OCI-LY3 (cell line): ENCODE data around the gene CCDC78.

Experiments
- H2AFZ ChIP-seq: fragments of 200-600, 300-600 bp; shearing (Covaris generic); 2 replicates; pipeline ENCODE4 v1.6.0; 2014; ENCODE audit warnings: antibody characterized with exemption, low read depth, low read length
- H3K27ac ChIP-seq: fragments of 200-600, 300-600 bp; sonication (generic); 2 replicates; pipeline ENCODE4 v1.5.1; 2014; ENCODE audit warnings: mild to moderate bottlenecking, low read length, moderate library complexity, mixed read lengths
- H3K27me3 ChIP-seq: fragments of 200-600, 300-600 bp; sonication (generic); 2 replicates; pipeline ENCODE4 v1.6.1; 2014; ENCODE audit warnings: low read depth, low read length, mixed read lengths
- H3K36me3 ChIP-seq: fragments of 200-600, 300-600 bp; sonication (generic); replicated peaks from 2 replicates; pipeline ENCODE3; 2014; ENCODE audit warnings: low read depth, low read length, mixed read lengths
- H3K4me1 ChIP-seq: fragments of 300-600, 200-600 bp; sonication (generic); 2 replicates; pipeline ENCODE4 v1.6.1; 2014; ENCODE audit warnings: low read length, mixed read lengths
- H3K4me2 ChIP-seq: fragments of 200-600, 300-600 bp; sonication (generic); 2 replicates; pipeline ENCODE4 v1.6.1; 2014; ENCODE audit warnings: low read length, mixed read lengths
- H3K4me3 ChIP-seq: fragments of 300-600, 200-600 bp; sonication (generic); 2 replicates; pipeline ENCODE4 v1.5.1; 2014; ENCODE audit warnings: antibody characterized with exemption, mild to moderate bottlenecking, low read length, moderate library complexity
- H3K79me2 ChIP-seq: fragments of 300-600, 200-600 bp; shearing (Covaris generic); 2 replicates; pipeline ENCODE4 v1.6.1; 2014; ENCODE audit warnings: mild to moderate bottlenecking, low read length, mixed read lengths
- H3K9ac ChIP-seq: fragments of 300-600, 200-600 bp; shearing (Covaris generic); 2 replicates; pipeline ENCODE4 v1.6.0; 2014; ENCODE audit warnings: mild to moderate bottlenecking, low read length, moderate library complexity
- H3K9me3 ChIP-seq: fragments of 200-600, 300-600 bp; shearing (Covaris generic); 2 replicates; pipeline ENCODE4 v1.6.1; 2014; ENCODE audit warnings: low read length, mixed read lengths; ENCODE audit not compliant: insufficient read depth
- H4K20me1 ChIP-seq: fragments of 200-600, 300-600 bp; sonication (generic); 2 replicates; pipeline ENCODE4 v1.6.1; 2016; ENCODE audit warnings: low read length, mixed read lengths; ENCODE audit not compliant: insufficient read depth
- EZH2phosphoT487 ChIP-seq: fragments of 200-600 bp; shearing (Covaris generic); IDR thresholded peaks from 2 replicates; pipeline ENCODE4 v1.6.1; 2018; ENCODE audit warnings: antibody characterized with exemption, mixed run types, low read depth
- TF ChIP-seq, protein P1 (sequence below): fragments of 200-600, 300-600 bp; sonication (generic); IDR thresholded peaks from 2 replicates; pipeline ENCODE4 v1.5.1; 2014; ENCODE audit warnings: antibody characterized with exemption, low read length, low read depth

CCDC78 gene

DNA sequence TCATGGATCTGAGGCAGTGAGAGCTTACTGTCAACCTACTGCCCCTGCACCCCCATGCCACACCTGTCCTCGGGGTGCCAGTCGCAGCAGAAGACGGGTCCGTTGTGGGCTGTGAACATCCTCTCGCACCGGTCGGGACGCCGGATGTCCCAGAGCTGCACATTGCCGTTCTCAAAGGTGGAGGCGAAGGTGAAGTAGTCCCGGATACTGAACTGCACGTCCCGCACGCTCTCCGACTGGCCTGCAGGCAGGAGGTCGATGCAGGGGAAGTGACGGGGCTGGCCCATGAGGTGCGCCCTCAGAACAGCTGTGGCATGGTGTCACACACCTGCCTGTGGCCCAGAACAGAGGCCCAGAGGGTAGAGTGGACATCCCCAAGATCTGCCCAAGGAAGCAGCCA is 38.7 kb downstream of the CCDC78 start:
- Histone ChIP-seq H3K27ac (no peak overlapping the region), H3K9me3 (no peaks in the 10 kb centered on the region), H3K27me3 (no peaks in the 10 kb centered on the region), H3K36me3 (peaks cover 9% of the 10 kb centered on the region), H4K20me1 (no peaks in the 10 kb centered on the region), H3K4me3 (no peak overlapping the region), H3K4me1 (peaks cover 16% of the 10 kb centered on the region), H3K79me2 (peaks cover 30% of the 10 kb centered on the region), H2AFZ (no peak overlapping the region), H3K9ac (no peak overlapping the region), H3K4me2 (no peak overlapping the region)
- no peak for TF ChIP-seq EZH2phosphoT487
- TF ChIP-seq, protein P1, sequence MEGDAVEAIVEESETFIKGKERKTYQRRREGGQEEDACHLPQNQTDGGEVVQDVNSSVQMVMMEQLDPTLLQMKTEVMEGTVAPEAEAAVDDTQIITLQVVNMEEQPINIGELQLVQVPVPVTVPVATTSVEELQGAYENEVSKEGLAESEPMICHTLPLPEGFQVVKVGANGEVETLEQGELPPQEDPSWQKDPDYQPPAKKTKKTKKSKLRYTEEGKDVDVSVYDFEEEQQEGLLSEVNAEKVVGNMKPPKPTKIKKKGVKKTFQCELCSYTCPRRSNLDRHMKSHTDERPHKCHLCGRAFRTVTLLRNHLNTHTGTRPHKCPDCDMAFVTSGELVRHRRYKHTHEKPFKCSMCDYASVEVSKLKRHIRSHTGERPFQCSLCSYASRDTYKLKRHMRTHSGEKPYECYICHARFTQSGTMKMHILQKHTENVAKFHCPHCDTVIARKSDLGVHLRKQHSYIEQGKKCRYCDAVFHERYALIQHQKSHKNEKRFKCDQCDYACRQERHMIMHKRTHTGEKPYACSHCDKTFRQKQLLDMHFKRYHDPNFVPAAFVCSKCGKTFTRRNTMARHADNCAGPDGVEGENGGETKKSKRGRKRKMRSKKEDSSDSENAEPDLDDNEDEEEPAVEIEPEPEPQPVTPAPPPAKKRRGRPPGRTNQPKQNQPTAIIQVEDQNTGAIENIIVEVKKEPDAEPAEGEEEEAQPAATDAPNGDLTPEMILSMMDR = no peak

DNA sequence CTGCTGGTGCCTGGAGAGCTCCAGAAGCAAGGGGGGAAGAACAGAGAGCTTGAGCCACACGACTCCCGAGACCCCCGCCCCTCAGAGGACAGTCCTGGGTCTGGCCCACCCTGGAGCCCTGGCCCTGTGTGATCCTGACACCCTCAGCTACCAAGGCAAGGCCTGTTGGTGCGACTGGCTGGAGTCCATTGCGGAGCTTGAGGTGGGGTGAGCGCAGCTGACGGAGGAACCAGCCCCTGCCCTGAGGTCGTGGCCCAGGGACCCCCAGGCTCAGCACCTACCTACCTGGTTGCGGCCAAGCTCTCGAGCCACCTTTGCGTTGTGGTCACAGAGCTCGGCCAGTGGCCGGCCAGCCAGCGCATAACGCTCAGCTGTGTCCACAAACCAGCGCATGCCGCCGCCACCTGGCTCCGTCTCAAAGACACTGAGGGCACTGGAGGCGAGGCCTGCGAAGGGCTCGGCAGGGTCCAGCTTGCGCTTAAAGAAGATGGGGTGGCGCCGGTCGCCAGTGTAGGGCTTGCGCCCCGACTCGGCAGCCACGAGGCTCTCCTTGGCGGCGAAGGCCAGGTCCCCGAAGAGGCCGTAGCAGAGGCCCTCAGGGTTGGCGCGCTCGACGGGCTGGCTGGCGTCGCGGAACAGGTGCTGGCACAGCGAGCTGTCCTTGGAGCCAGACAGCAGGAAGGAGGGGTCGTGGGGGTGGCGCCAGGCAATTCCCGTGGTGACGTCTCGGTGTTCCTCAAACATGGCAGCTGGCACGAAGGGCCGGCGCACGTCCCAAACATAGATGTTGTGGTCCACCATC is 39.6 kb downstream of the CCDC78 start:
- TF ChIP-seq, protein P1 = no peak
- TF ChIP-seq EZH2phosphoT487 = no peak
- Histone ChIP-seq H3K9ac (no peak overlapping the region), H3K27ac (no peak overlapping the region), H3K36me3 (peaks cover 17% of the 10 kb centered on the region), H3K4me1 (peaks cover 17% of the 10 kb centered on the region), H3K27me3 (no peaks in the 10 kb centered on the region), H3K9me3 (no peaks in the 10 kb centered on the region), H2AFZ (no peak overlapping the region), H4K20me1 (no peaks in the 10 kb centered on the region), H3K4me3 (no peak overlapping the region), H3K79me2 (peaks cover 38% of the 10 kb centered on the region), H3K4me2 (no peak overlapping the region)

DNA sequence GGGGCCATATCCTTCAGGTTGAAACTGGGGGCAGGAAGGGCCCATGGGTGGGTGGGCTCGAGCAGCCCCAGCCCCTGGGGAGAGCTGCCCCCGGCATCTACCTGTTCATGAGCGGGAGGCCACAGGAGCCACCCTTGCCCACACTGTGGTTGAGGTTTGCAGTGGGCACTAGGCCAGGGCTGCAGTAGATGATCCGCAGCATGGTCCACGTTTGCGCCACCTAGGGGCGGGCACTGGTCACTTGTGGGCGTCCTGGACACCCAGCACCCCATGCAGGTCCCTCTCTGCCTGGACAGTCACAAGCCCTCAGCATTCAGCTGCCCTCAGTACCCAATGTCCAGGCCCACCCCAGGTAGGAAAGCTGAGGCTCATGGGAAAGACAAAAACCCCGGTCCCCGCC is 40.3 kb downstream of the CCDC78 start:
- Histone ChIP-seq H3K4me2 (no peak overlapping the region), H2AFZ (no peak overlapping the region), H3K4me3 (no peak overlapping the region), H3K27me3 (no peaks in the 10 kb centered on the region), H3K9ac (no peak overlapping the region), H3K27ac (no peak overlapping the region), H4K20me1 (0 out of 2 replicates have a peak, but pooled peaks cover 4% of the 10 kb centered on the region), H3K9me3 (no peaks in the 10 kb centered on the region), H3K36me3 (peaks cover 24% of the 10 kb centered on the region), H3K4me1 (peaks cover 24% of the 10 kb centered on the region), H3K79me2 (peaks cover 45% of the 10 kb centered on the region)
- no peak for TF ChIP-seq EZH2phosphoT487
- TF ChIP-seq, protein P1 = peak; percentile 29

DNA sequence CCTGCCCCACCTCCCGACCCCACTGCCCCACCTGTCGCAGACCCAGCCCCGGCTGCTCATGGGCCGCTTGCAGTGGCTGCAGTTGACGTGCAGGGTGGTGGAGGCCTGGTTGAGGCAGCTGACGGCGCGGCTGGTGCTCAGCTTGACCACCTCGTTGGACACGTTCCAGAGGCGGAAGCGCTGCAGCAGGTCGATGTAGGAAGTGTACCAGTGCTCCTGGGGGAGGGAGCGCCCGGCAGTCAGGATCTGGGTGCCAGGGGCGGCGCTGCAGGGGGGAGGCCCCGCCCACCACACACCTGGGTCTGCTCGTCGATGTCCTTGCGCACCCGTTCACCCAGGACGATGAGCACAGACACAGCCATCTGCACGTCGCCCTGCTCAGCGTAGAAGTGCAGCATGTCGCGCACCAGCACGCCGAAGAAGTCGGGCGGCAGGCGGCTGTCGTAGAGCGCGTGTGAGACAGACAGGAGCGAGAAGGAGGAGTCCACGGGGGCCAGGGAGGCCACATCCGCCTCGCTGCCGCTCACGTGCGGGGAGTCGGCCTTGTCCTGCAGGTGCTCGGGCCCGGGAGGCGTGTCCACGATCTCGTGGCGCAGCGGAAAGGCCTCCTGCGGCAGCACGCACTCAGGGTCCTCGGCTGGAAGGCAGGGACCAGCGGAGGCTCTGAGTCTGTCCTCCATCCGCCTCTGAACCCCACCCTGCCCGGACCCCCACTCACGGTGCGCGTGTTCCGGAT is 41.1 kb downstream of the CCDC78 start:
- Histone ChIP-seq H3K4me2 (no peak overlapping the region), H3K4me3 (no peak overlapping the region), H2AFZ (no peak overlapping the region), H3K4me1 (peaks cover 25% of the 10 kb centered on the region), H3K9ac (no peak overlapping the region), H3K27me3 (no peaks in the 10 kb centered on the region), H3K9me3 (no peaks in the 10 kb centered on the region), H3K36me3 (peaks cover 24% of the 10 kb centered on the region), H3K79me2 (peaks cover 51% of the 10 kb centered on the region), H4K20me1 (0 out of 2 replicates have a peak, but pooled peaks cover 4% of the 10 kb centered on the region), H3K27ac (no peak overlapping the region)
- TF ChIP-seq, protein P1 = no peak
- no peak for TF ChIP-seq EZH2phosphoT487
